HepG2 (cell line): ENCODE results near the gene DDX50. TPM values are rescaled to one million over a fixed set of nuclear protein-coding genes. Genes with fewer than 3 reads are reported as not detected.

Experiments used
- ATRX ChIP-seq: sonication (generic); formaldehyde crosslinking; IDR thresholded peaks from 2 replicates; pipeline ENCODE4 v1.4.0; 2020; ENCODE audit warnings: missing genetic modification reagents, borderline replicate concordance
- CAMTA2 ChIP-seq: sonication (generic); formaldehyde crosslinking; IDR thresholded peaks from 2 replicates; pipeline ENCODE4 v1.4.0; 2020; ENCODE audit warnings: mild to moderate bottlenecking, missing genetic modification reagents, borderline replicate concordance
- CSRNP1 ChIP-seq: sonication (generic); formaldehyde crosslinking; IDR thresholded peaks from 2 replicates; pipeline ENCODE4 v1.8.1; 2023; ENCODE audit warnings: mild to moderate bottlenecking, missing genetic modification reagents
- HCFC1 ChIP-seq: fragments of 150-350 bp; IDR thresholded peaks from 2 replicates; pipeline ENCODE4 v1.6.1; 2014; ENCODE audit warnings: low read depth, low read length
- HDAC2 ChIP-seq: sonication (generic); formaldehyde crosslinking; IDR thresholded peaks from 2 replicates; pipeline ENCODE4 v1.4.0; 2020; ENCODE audit warnings: missing genetic modification reagents
- KDM4B ChIP-seq: sonication (generic); formaldehyde crosslinking; IDR thresholded peaks from 2 replicates; pipeline ENCODE4 v1.4.0; 2020; ENCODE audit warnings: missing genetic modification reagents
- NFIC ChIP-seq: IDR thresholded peaks from 2 replicates; pipeline ENCODE4 v1.6.1; 2012; ENCODE audit warnings: mild to moderate bottlenecking, low read length, inconsistent platforms
- RARA ChIP-seq: IDR thresholded peaks from 2 replicates; pipeline ENCODE4 v1.6.1; 2016; ENCODE audit warnings: missing genetic modification reagents, missing compliant biosample characterization
- SMYD3 ChIP-seq: sonication (generic); formaldehyde crosslinking; IDR thresholded peaks from 2 replicates; pipeline ENCODE4 v1.8.1; 2023; ENCODE audit warnings: mild to moderate bottlenecking, missing genetic modification reagents
- STAG1 ChIP-seq: sonication (generic); formaldehyde crosslinking; IDR thresholded peaks from 2 replicates; pipeline ENCODE4 v1.4.0; 2020; ENCODE audit warnings: missing genetic modification reagents
- STAT6 ChIP-seq: sonication (generic); formaldehyde crosslinking; IDR thresholded peaks from 2 replicates; pipeline ENCODE4 v1.4.0; 2020; ENCODE audit warnings: missing genetic modification reagents, mild to moderate bottlenecking, borderline replicate concordance
- ZBTB26 ChIP-seq: IDR thresholded peaks from 2 replicates; pipeline ENCODE4 v1.6.1; 2016; ENCODE audit warnings: missing compliant biosample characterization, missing genetic modification reagents, borderline replicate concordance
- ZKSCAN1 ChIP-seq: fragments of 150-350 bp; IDR thresholded peaks from 2 replicates; pipeline ENCODE4 v1.6.1; 2014; ENCODE audit warnings: low read length
- ZNF232 ChIP-seq: sonication (generic); formaldehyde crosslinking; IDR thresholded peaks from 2 replicates; pipeline ENCODE4 v1.4.0; 2020; ENCODE audit warnings: missing genetic modification reagents, borderline replicate concordance
- ZNF350 ChIP-seq: sonication (generic); formaldehyde crosslinking; IDR thresholded peaks from 2 replicates; pipeline ENCODE4 v1.4.0; 2020; ENCODE audit warnings: mild to moderate bottlenecking, low read depth, missing genetic modification reagents, borderline replicate concordance
- ZNF557 ChIP-seq: sonication (generic); formaldehyde crosslinking; IDR thresholded peaks from 2 replicates; pipeline ENCODE4 v1.4.0; 2020; ENCODE audit warnings: missing genetic modification reagents
- ZNF598 ChIP-seq: sonication (generic); formaldehyde crosslinking; IDR thresholded peaks from 2 replicates; pipeline ENCODE4 v1.5.1; 2020; ENCODE audit warnings: mild to moderate bottlenecking, missing genetic modification reagents, borderline replicate concordance
- ZNF773 ChIP-seq: sonication (generic); formaldehyde crosslinking; IDR thresholded peaks from 2 replicates; pipeline ENCODE4 v1.4.0; 2020; ENCODE audit warnings: missing genetic modification reagents, borderline replicate concordance
- ZNF816 ChIP-seq: sonication (generic); formaldehyde crosslinking; IDR thresholded peaks from 2 replicates; pipeline ENCODE4 v1.8.0; 2022; ENCODE audit warnings: missing genetic modification reagents, mild to moderate bottlenecking, borderline replicate concordance
- ZSCAN20 ChIP-seq: sonication (generic); formaldehyde crosslinking; IDR thresholded peaks from 2 replicates; pipeline ENCODE4 v1.4.0; 2020; ENCODE audit warnings: missing genetic modification reagents, mild to moderate bottlenecking, borderline replicate concordance
- polyA plus RNA-seq, 8 experiments: library from polyadenylated mRNA; depleted of rRNA in 3 of 8; stranded (reverse) in 7 of 8; unstranded in 1 of 8; fragments of >200 nt; fragmentation: Illumina TruSeq in 4 of 8; extraction: Trizol in 4 of 8; gene quantifications; 2 replicates each; pipeline versions ENCODE4 v1.2.1 to v1.2.3, GENCODE V29; 2011 to 2016; ENCODE audit warnings: low read depth in 4 of 8, missing spikeins in 1 of 8, mixed read lengths in 1 of 8; ENCODE audit not compliant: insufficient read depth in 1 of 8
- total RNA-seq, 5 experiments: library from RNA; depleted of rRNA; stranded (reverse); fragments of >200 nt; fragmentation: Illumina TruSeq; extraction: Trizol; gene quantifications; 2 replicates each; pipeline ENCODE4 v1.2.3, GENCODE V29; 2016; ENCODE audit warnings: low read depth in 1 of 5
- TF ChIP-seq, protein P1 (sequence below): sonication (generic); formaldehyde crosslinking; IDR thresholded peaks from 2 replicates; pipeline ENCODE4 v1.5.0; 2020; ENCODE audit warnings: mild to moderate bottlenecking, missing genetic modification reagents

The DDX50 gene
- total and polyA plus RNA-seq, 2 of the 13 experiments (the other 11 are each of a cell fraction or from before 2014, with no cell fraction given), result 19.0 to 38.2 TPM

DNA sequence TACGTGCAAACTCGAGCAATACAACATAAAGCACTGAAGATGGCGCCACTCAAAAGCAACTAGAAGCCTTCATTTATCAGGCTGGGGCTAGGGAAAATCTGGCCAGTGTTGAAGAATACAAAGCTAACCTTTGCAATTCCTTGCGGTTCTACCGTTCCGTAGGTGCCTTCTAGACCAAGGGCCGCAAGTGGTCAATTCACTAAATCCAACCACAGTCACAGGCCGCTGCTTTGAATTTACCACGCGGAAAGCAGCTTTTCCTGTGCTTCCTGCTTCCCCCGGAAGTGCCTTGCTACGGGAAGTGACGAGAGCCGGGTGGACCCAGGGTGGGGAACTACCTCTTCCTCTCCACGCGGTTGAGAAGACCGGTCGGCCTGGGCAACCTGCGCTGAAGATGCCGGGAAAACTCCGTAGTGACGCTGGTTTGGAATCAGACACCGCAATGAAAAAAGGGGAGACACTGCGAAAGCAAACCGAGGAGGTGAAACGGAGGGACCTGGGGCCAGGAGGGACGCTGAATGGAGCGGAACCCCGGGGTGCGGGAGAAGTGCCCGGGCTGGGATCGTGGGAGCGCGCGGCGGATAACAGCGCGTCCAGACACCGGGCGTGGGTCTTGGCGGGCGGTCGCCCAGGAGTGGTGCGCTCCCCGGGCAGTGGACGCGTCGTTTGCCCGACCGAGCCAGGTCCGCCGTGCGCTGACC is 54.9 kb downstream of the DDX50 start, which contains the start of gene DDX21 (continued):
- TF ChIP-seq NFIC (0 out of 2 replicates have a peak, but pooled peaks have one; percentile 48), HCFC1 (peak; percentile 51; the same call in 1 of the 2 replicates), STAG1 (peak; percentile 27; the same call in 1 of the 2 replicates), ZNF557 (CRISPR knock-in tag) (no peak), STAT6 (CRISPR knock-in tag) (peak; percentile 36; the same call in 1 of the 2 replicates), CAMTA2 (CRISPR knock-in tag) (peak; percentile 55), RARA (no peak), ZKSCAN1 (no peak), ZNF232 (CRISPR knock-in tag) (0 out of 2 replicates have a peak, but pooled peaks have one; percentile 11), ATRX (CRISPR knock-in tag) (0 out of 2 replicates have a peak, but pooled peaks have one; percentile 77), SMYD3 (CRISPR knock-in tag) (no peak; the same call in 1 of the 2 replicates), ZNF598 (CRISPR knock-in tag) (no peak), ZNF350 (CRISPR knock-in tag) (peak; percentile 90; the same call in 1 of the 2 replicates), HDAC2 (CRISPR knock-in tag) (peak; percentile 67; the same call in 1 of the 2 replicates), ZBTB26 (CRISPR knock-in tag) (peak; percentile 34; the same call in 1 of the 2 replicates), ZNF816 (CRISPR knock-in tag) (peak; percentile 85), CSRNP1 (CRISPR knock-in tag) (peak; percentile 70), ZNF773 (CRISPR knock-in tag) (peak; percentile 25; the same call in 1 of the 2 replicates), KDM4B (CRISPR knock-in tag) (peak; percentile 77; the same call in 1 of the 2 replicates), ZSCAN20 (peak; percentile 19; the same call in 1 of the 2 replicates)
- TF ChIP-seq, protein P1, sequence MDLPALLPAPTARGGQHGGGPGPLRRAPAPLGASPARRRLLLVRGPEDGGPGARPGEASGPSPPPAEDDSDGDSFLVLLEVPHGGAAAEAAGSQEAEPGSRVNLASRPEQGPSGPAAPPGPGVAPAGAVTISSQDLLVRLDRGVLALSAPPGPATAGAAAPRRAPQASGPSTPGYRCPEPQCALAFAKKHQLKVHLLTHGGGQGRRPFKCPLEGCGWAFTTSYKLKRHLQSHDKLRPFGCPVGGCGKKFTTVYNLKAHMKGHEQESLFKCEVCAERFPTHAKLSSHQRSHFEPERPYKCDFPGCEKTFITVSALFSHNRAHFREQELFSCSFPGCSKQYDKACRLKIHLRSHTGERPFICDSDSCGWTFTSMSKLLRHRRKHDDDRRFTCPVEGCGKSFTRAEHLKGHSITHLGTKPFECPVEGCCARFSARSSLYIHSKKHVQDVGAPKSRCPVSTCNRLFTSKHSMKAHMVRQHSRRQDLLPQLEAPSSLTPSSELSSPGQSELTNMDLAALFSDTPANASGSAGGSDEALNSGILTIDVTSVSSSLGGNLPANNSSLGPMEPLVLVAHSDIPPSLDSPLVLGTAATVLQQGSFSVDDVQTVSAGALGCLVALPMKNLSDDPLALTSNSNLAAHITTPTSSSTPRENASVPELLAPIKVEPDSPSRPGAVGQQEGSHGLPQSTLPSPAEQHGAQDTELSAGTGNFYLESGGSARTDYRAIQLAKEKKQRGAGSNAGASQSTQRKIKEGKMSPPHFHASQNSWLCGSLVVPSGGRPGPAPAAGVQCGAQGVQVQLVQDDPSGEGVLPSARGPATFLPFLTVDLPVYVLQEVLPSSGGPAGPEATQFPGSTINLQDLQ (CRISPR knock-in tag), result no peak
